NCI-H748 treated with DMSO at 0.1 percent for 48 hours (cell line): Measurements from ENCODE around the gene THEMIS2.

Experiments
- DNase-seq: peaks from one replicate; lab custom pipeline; 2025; lab: John Stamatoyannopoulos, UW

THEMIS2 gene

GRCh38 chr1:27885621-27886352 lies 13.4 kb downstream of the THEMIS2 start:
- no peak for DNase-seq

- no peak for DNase-seq
Observed at GRCh38 chr1:27886353-27886679, 14.0 kb downstream of the THEMIS2 start.

GRCh38 chr1:27886744-27887143 lies 14.4 kb downstream of the THEMIS2 start:
- no peak for DNase-seq

- DNase-seq: no peak
Observed at GRCh38 chr1:27887215-27888021, 15.1 kb downstream of the THEMIS2 start.

GRCh38 chr1:27889506-27889905 lies 17.2 kb downstream of the THEMIS2 start:
- DNase-seq: no peak

- no peak for DNase-seq
Observed at GRCh38 chr1:27891196-27891889, 19.0 kb downstream of the THEMIS2 start.

- no peak for DNase-seq
Observed at GRCh38 chr1:27894521-27894920, 22.2 kb downstream of the THEMIS2 start.

GRCh38 chr1:27906759-27907158 lies 34.4 kb downstream of the THEMIS2 start:
- no peak for DNase-seq

- no peak for DNase-seq
Observed at GRCh38 chr1:27912429-27912828, 40.1 kb downstream of the THEMIS2 start.

- no peak for DNase-seq
Observed at GRCh38 chr1:27915082-27915575, 42.8 kb downstream of the THEMIS2 start.

- DNase-seq: no peak
Observed at GRCh38 chr1:27922272-27922671, 49.9 kb downstream of the THEMIS2 start.

- no peak for DNase-seq
Observed at GRCh38 chr1:27928216-27928954, 56.0 kb downstream of the THEMIS2 start.

GRCh38 chr1:27931184-27931583 lies 58.8 kb downstream of the THEMIS2 start:
- DNase-seq: no peak

GRCh38 chr1:27931759-27932158 lies 59.4 kb downstream of the THEMIS2 start:
- no peak for DNase-seq

GRCh38 chr1:27934818-27935549 lies 62.6 kb downstream of the THEMIS2 start, which contains the start of gene SMPDL3B:
SMPDL3B (plus strand) TSS chr1:27935000; CDS start chr1:27935184, 184 bp downstream.
- DNase-seq: peak; percentile 21

- no peak for DNase-seq
Observed at GRCh38 chr1:27935721-27936120, 63.4 kb downstream of the THEMIS2 start.
